Liver (tissue), 3 donors: ENCODE results near the gene DPT.

Experiments used
- CTCF ChIP-seq: fragments of 150-350 bp; IDR thresholded peaks from 2 replicates; pipeline ENCODE4 v1.5.1; 2017; ENCODE audit warnings: improper control_type of control experiment, low read depth, low read length; ENCODE audit not compliant: missing input control
- EGR1 ChIP-seq, 2 donors: IDR thresholded peaks; 2 replicates each; pipeline ENCODE4 v1.6.1; 2016 to 2018; ENCODE audit warnings: antibody characterized with exemption in 2 of 2, low read depth in 2 of 2
- GABPA ChIP-seq, 2 donors: IDR thresholded peaks in 1 of 2; conservative IDR thresholded peaks in 1 of 2; 2 replicates each; pipeline ENCODE4 v1.6.1; 2016; ENCODE audit warnings: antibody characterized with exemption in 2 of 2, mild to moderate bottlenecking in 1 of 2, moderate library complexity in 1 of 2
- JUND ChIP-seq, 2 donors: IDR thresholded peaks; 2 replicates each; pipeline ENCODE4 v1.6.1; 2016; ENCODE audit warnings: antibody characterized with exemption in 2 of 2
- MAX ChIP-seq: IDR thresholded peaks from 2 replicates; pipeline ENCODE4 v1.6.1; 2016; ENCODE audit warnings: antibody characterized with exemption
- RAD21 ChIP-seq, 2 donors: IDR thresholded peaks; 2 replicates each; pipeline ENCODE4 v1.6.1; 2016; ENCODE audit warnings: antibody characterized with exemption in 2 of 2, mild to moderate bottlenecking in 2 of 2
- RXRA ChIP-seq, 2 donors: IDR thresholded peaks; 2 replicates each; pipeline ENCODE4 v1.6.1; 2017 to 2018; ENCODE audit warnings: antibody characterized with exemption in 2 of 2, mild to moderate bottlenecking in 1 of 2
- TAF1 ChIP-seq: conservative IDR thresholded peaks from 2 replicates; pipeline ENCODE4 v1.6.1; 2016; ENCODE audit warnings: antibody characterized with exemption, mild to moderate bottlenecking
- YY1 ChIP-seq: IDR thresholded peaks from 2 replicates; pipeline ENCODE4 v1.6.1; 2016; ENCODE audit warnings: antibody characterized with exemption, mild to moderate bottlenecking
- TF ChIP-seq, protein P1 (sequence below): IDR thresholded peaks from 2 replicates; pipeline ENCODE4 v1.6.1; 2016; ENCODE audit warnings: antibody characterized with exemption, mild to moderate bottlenecking
- TF ChIP-seq, protein P2 (sequence below): IDR thresholded peaks from 2 replicates; pipeline ENCODE4 v1.6.1; 2016; ENCODE audit warnings: antibody characterized with exemption
- donor health status: healthy.
- donor health status: healthy.

GRCh38 chr1:168763031-168763430 lies 34.0 kb upstream of the DPT start:
- TF ChIP-seq JUND (IDR thresholded peaks at IDR 0.05) (no peak), CTCF (no peak), RAD21 (IDR thresholded peaks at IDR 0.05) (no peak), MAX (no peak), YY1 (no peak), RXRA (IDR thresholded peaks at IDR 0.05) (no peak), TAF1 (no peak), EGR1 (IDR thresholded peaks at IDR 0.05; ENCODE audit: low read depth in 2 of 2) (no peak), GABPA (IDR thresholded peaks at IDR 0.05 in 1 of 2, conservative IDR thresholded peaks at IDR 0.05 in 1 of 2) (no peak)
- TF ChIP-seq, protein P1, sequence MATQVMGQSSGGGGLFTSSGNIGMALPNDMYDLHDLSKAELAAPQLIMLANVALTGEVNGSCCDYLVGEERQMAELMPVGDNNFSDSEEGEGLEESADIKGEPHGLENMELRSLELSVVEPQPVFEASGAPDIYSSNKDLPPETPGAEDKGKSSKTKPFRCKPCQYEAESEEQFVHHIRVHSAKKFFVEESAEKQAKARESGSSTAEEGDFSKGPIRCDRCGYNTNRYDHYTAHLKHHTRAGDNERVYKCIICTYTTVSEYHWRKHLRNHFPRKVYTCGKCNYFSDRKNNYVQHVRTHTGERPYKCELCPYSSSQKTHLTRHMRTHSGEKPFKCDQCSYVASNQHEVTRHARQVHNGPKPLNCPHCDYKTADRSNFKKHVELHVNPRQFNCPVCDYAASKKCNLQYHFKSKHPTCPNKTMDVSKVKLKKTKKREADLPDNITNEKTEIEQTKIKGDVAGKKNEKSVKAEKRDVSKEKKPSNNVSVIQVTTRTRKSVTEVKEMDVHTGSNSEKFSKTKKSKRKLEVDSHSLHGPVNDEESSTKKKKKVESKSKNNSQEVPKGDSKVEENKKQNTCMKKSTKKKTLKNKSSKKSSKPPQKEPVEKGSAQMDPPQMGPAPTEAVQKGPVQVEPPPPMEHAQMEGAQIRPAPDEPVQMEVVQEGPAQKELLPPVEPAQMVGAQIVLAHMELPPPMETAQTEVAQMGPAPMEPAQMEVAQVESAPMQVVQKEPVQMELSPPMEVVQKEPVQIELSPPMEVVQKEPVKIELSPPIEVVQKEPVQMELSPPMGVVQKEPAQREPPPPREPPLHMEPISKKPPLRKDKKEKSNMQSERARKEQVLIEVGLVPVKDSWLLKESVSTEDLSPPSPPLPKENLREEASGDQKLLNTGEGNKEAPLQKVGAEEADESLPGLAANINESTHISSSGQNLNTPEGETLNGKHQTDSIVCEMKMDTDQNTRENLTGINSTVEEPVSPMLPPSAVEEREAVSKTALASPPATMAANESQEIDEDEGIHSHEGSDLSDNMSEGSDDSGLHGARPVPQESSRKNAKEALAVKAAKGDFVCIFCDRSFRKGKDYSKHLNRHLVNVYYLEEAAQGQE = no peak
- TF ChIP-seq, protein P2, sequence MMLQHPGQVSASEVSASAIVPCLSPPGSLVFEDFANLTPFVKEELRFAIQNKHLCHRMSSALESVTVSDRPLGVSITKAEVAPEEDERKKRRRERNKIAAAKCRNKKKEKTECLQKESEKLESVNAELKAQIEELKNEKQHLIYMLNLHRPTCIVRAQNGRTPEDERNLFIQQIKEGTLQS = no peak
